ENCODE data around the gene HTR4. TPM values are rescaled to one million over a fixed set of nuclear protein-coding genes. Genes with fewer than 3 reads are reported as not detected.

Gene HTR4
- polyA plus RNA-seq, 1 donor (not counting 4 experiments of a cell fraction or from before 2014, with no cell fraction given) = not detected

GRCh38 chr5:148488757-148489156, 165.6 kb downstream of the HTR4 start:
- H3K79me2 ChIP-seq (ENCODE audit: control insufficient read depth, insufficient read depth, low read length) = no peaks in the 10 kb centered on the region
- dilution Hi-C loops (cut with MboI; ENCODE audit: extremely low pct_ligation_motif_present, low sequenced_read_pairs) = no loop called here
- FAIRE-seq (no peak), DNase-seq (ENCODE audit: low read depth, low spot score) (no peak)
- H2AFZ ChIP-seq (ENCODE audit: control insufficient read depth, low read length) = no peak overlapping the region
- H3K36me3 ChIP-seq (ENCODE audit: control insufficient read depth in 2 of 2, extremely low read depth in 1 of 2, insufficient read depth in 2 of 2, low read length in 2 of 2) = no peaks in the 10 kb centered on the region
- H3K4me2 ChIP-seq (ENCODE audit: control insufficient read depth, extremely low read depth, insufficient read depth, low read depth, low read length) = no peak overlapping the region
- H3K9me1 ChIP-seq (ENCODE audit: control insufficient read depth, extremely low read depth, insufficient read depth, low read length) = no peaks in the 10 kb centered on the region
- peaks cover 4% of the 10 kb centered on the region for H3K27me3 ChIP-seq (ENCODE audit: control insufficient read depth, extremely low read depth, insufficient read depth, low read length)
- H3K4me3 ChIP-seq (ENCODE audit: control insufficient read depth in 2 of 3, extremely low read depth in 1 of 3, insufficient read depth in 2 of 3, low read depth in 1 of 3, low read length in 3 of 3) = no peak overlapping the region
- no peak overlapping the region for H3K9ac ChIP-seq (ENCODE audit: control insufficient read depth, extremely low read depth, insufficient read depth, low read length)
- no peak overlapping the region for H3K27ac ChIP-seq (ENCODE audit: control insufficient read depth, insufficient read depth, low read length)
- TF ChIP-seq, protein P1, sequence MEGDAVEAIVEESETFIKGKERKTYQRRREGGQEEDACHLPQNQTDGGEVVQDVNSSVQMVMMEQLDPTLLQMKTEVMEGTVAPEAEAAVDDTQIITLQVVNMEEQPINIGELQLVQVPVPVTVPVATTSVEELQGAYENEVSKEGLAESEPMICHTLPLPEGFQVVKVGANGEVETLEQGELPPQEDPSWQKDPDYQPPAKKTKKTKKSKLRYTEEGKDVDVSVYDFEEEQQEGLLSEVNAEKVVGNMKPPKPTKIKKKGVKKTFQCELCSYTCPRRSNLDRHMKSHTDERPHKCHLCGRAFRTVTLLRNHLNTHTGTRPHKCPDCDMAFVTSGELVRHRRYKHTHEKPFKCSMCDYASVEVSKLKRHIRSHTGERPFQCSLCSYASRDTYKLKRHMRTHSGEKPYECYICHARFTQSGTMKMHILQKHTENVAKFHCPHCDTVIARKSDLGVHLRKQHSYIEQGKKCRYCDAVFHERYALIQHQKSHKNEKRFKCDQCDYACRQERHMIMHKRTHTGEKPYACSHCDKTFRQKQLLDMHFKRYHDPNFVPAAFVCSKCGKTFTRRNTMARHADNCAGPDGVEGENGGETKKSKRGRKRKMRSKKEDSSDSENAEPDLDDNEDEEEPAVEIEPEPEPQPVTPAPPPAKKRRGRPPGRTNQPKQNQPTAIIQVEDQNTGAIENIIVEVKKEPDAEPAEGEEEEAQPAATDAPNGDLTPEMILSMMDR (optimal IDR thresholded peaks at IDR 0.05 in 1 of 3, IDR thresholded peaks at IDR 0.05 in 1 of 3, conservative IDR thresholded peaks at IDR 0.05 in 1 of 3; ENCODE audit: extremely low read depth in 1 of 3, insufficient read depth in 2 of 3, low read length in 3 of 3) = no peak
- no peak for TF ChIP-seq EZH2 (IDR thresholded peaks at IDR 0.05; ENCODE audit: low read length)
- H3K9me3 ChIP-seq (ENCODE audit: control insufficient read depth, low read depth, low read length) = no peaks in the 10 kb centered on the region
- H4K20me1 ChIP-seq (ENCODE audit: control insufficient read depth, extremely low read depth, insufficient read depth, low read length) = no peaks in the 10 kb centered on the region
- peaks cover 2% of the 10 kb centered on the region for H3K4me1 ChIP-seq (ENCODE audit: control insufficient read depth, extremely low read depth, insufficient read depth, low read length)

DNA sequence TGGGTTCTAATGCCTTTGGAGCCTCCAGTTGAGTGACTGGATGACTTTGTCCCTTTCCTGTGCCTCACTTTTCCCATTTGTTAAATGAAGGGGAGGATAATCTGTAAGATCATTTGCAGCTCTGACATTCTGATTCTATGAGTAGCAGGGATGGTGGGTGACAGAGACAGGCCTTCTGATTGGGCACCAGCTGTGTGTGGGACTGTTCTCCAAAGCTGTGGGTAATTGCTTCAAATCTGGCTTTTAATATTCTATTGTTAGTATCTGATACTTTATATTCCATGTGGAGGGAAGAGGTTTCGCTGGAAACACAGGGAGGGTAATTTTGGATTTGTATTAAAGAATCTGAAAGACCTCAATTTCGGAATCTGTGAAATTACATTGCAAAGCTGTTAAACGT, 167.9 kb downstream of the HTR4 start:
- no peak overlapping the region for H3K27ac ChIP-seq (ENCODE audit: control insufficient read depth, insufficient read depth, low read length)
- H3K4me1 ChIP-seq (ENCODE audit: control insufficient read depth, extremely low read depth, insufficient read depth, low read length) = peaks cover 2% of the 10 kb centered on the region
- H2AFZ ChIP-seq (ENCODE audit: control insufficient read depth, low read length) = no peak overlapping the region
- H3K36me3 ChIP-seq (ENCODE audit: control insufficient read depth in 2 of 2, extremely low read depth in 1 of 2, insufficient read depth in 2 of 2, low read length in 2 of 2) = no peaks in the 10 kb centered on the region
- no peak for DNase-seq (ENCODE audit: low read depth, low spot score)
- dilution Hi-C loops (cut with MboI; ENCODE audit: extremely low pct_ligation_motif_present, low sequenced_read_pairs) = no loop called here
- FAIRE-seq = no peak
- no peaks in the 10 kb centered on the region for H3K79me2 ChIP-seq (ENCODE audit: control insufficient read depth, insufficient read depth, low read length)
- H3K4me2 ChIP-seq (ENCODE audit: control insufficient read depth, extremely low read depth, insufficient read depth, low read depth, low read length) = no peak overlapping the region
- H4K20me1 ChIP-seq (ENCODE audit: control insufficient read depth, extremely low read depth, insufficient read depth, low read length) = no peaks in the 10 kb centered on the region
- H3K9me1 ChIP-seq (ENCODE audit: control insufficient read depth, extremely low read depth, insufficient read depth, low read length) = no peaks in the 10 kb centered on the region
- no peak overlapping the region for H3K4me3 ChIP-seq (ENCODE audit: control insufficient read depth in 2 of 3, extremely low read depth in 1 of 3, insufficient read depth in 2 of 3, low read depth in 1 of 3, low read length in 3 of 3)
- peaks cover 4% of the 10 kb centered on the region for H3K27me3 ChIP-seq (ENCODE audit: control insufficient read depth, extremely low read depth, insufficient read depth, low read length)
- no peak for TF ChIP-seq EZH2 (IDR thresholded peaks at IDR 0.05; ENCODE audit: low read length)
- TF ChIP-seq, protein P1 (optimal IDR thresholded peaks at IDR 0.05 in 1 of 3, IDR thresholded peaks at IDR 0.05 in 1 of 3, conservative IDR thresholded peaks at IDR 0.05 in 1 of 3; ENCODE audit: extremely low read depth in 1 of 3, insufficient read depth in 2 of 3, low read length in 3 of 3) = no peak
- H3K9ac ChIP-seq (ENCODE audit: control insufficient read depth, extremely low read depth, insufficient read depth, low read length) = no peak overlapping the region
- H3K9me3 ChIP-seq (ENCODE audit: control insufficient read depth, low read depth, low read length) = no peaks in the 10 kb centered on the region

Data from keratinocyte (primary cell).